Neural progenitor cell (in vitro differentiated cells): ENCODE data around the gene DNAH10. TPM values are rescaled to one million over a fixed set of nuclear protein-coding genes. Genes with fewer than 3 reads are reported as not detected.

Source experiments
- DNase-seq: peaks from one replicate; pipeline ENCODE4 v3.0.0-alpha.2; 2016; ENCODE audit warnings: low spot score
- H2AFZ ChIP-seq: fragments of 200-600 bp; sonication (generic); replicated peaks from 2 replicates; pipeline ENCODE4 v1.6.1; 2016; ENCODE audit warnings: antibody characterized with exemption
- H3F3A ChIP-seq: fragments of 200-600 bp; sonication (generic); 2 replicates; pipeline ENCODE4 v1.6.1; 2016; ENCODE audit warnings: antibody characterized with exemption, low read depth
- H3K27ac ChIP-seq: fragments of 200-600 bp; sonication (generic); 2 replicates; pipeline ENCODE4 v1.5.1; 2016; ENCODE audit warnings: mild to moderate bottlenecking
- H3K27me3 ChIP-seq: fragments of 200-600 bp; sonication (generic); 2 replicates; pipeline ENCODE4 v1.6.1; 2016; ENCODE audit warnings: mild to moderate bottlenecking, moderate library complexity
- H3K36me3 ChIP-seq: fragments of 200-600 bp; sonication (generic); 2 replicates; pipeline ENCODE4 v1.5.1; 2016
- H3K4me1 ChIP-seq: fragments of 200-600 bp; sonication (generic); 2 replicates; pipeline ENCODE4 v1.6.1; 2016; ENCODE audit warnings: mixed run types
- H3K4me2 ChIP-seq: fragments of 200-600 bp; sonication (generic); 2 replicates; pipeline ENCODE4 v1.6.1; 2016
- H3K4me3 ChIP-seq: fragments of 200-600 bp; sonication (generic); 2 replicates; pipeline ENCODE4 v1.5.1; 2016
- H3K79me2 ChIP-seq: fragments of 200-600 bp; sonication (generic); 2 replicates; pipeline ENCODE4 v1.6.1; 2016; ENCODE audit warnings: low read depth
- H3K9ac ChIP-seq: fragments of 200-600 bp; sonication (generic); 2 replicates; pipeline ENCODE4 v1.6.1; 2016
- H3K9me3 ChIP-seq: fragments of 200-600 bp; sonication (generic); 2 replicates; pipeline ENCODE4 v1.5.1; 2016; ENCODE audit warnings: low read depth
- H4K20me1 ChIP-seq: fragments of 200-600 bp; sonication (generic); 2 replicates; pipeline ENCODE4 v1.6.1; 2016; ENCODE audit warnings: low read depth
- H3K27ac Mint-ChIP-seq: 3 replicates; pipeline ENCODE4 v1.8.0; 2021; ENCODE audit warnings: mixed read lengths
- H3K27me3 Mint-ChIP-seq: 2 replicates; pipeline ENCODE4 v1.8.0; 2022; ENCODE audit warnings: low read depth, mild to moderate bottlenecking, inconsistent platforms, moderate library complexity, mixed read lengths; ENCODE audit not compliant: insufficient read depth
- H3K36me3 Mint-ChIP-seq: 3 replicates; pipeline ENCODE4 v1.8.0; 2021; ENCODE audit warnings: mixed read lengths
- H3K4me1 Mint-ChIP-seq: 3 replicates; pipeline ENCODE4 v1.8.0; 2021; ENCODE audit warnings: mixed read lengths
- H3K4me3 Mint-ChIP-seq: 3 replicates; pipeline ENCODE4 v1.8.0; 2021; ENCODE audit warnings: mild to moderate bottlenecking, moderate library complexity, mixed read lengths
- H3K9me3 Mint-ChIP-seq: 3 replicates; pipeline ENCODE4 v1.8.0; 2020; ENCODE audit warnings: mixed read lengths
- CTCF ChIP-seq: fragments of 200-600 bp; sonication (generic); IDR thresholded peaks from 2 replicates; pipeline ENCODE4 v1.5.1; 2017; ENCODE audit warnings: antibody characterized with exemption, mild to moderate bottlenecking
- EZH2 ChIP-seq: fragments of 200-600 bp; sonication (generic); IDR thresholded peaks from 2 replicates; pipeline ENCODE4 v1.6.1; 2017; ENCODE audit warnings: antibody characterized with exemption, mild to moderate bottlenecking, moderate library complexity
- EZH2phosphoT487 ChIP-seq: fragments of 200-600 bp; sonication (generic); IDR thresholded peaks from 2 replicates; pipeline ENCODE4 v1.6.1; 2017; ENCODE audit warnings: antibody characterized with exemption
- total RNA-seq: library from RNA; depleted of rRNA; stranded (reverse); fragments of >200 nt; gene quantifications from 2 replicates; pipeline ENCODE4 v1.2.3, GENCODE V29; 2015; ENCODE audit warnings: low replicate concordance

DNAH10 gene
- total RNA-seq, 1 donor from 2014 or later = 0.26 TPM

- Histone ChIP-seq H4K20me1 (no peaks in the 10 kb centered on the region), H3K9ac (no peak overlapping the region), H3K9me3 (no peaks in the 10 kb centered on the region), H3K27me3 (peaks cover 27% of the 10 kb centered on the region), H2AFZ (no peak overlapping the region), H3K79me2 (no peaks in the 10 kb centered on the region), H3K36me3 (no peaks in the 10 kb centered on the region), H3K4me3 (no peak overlapping the region), H3F3A (no peaks in the 10 kb centered on the region), H3K27ac (no peak overlapping the region), H3K4me1 (no peaks in the 10 kb centered on the region), H3K4me2 (no peak overlapping the region)
- Mint-ChIP-seq H3K4me1 (no peaks in the 10 kb centered on the region), H3K36me3 (no peaks in the 10 kb centered on the region), H3K9me3 (no peaks in the 10 kb centered on the region), H3K27me3 (no peaks in the 10 kb centered on the region), H3K4me3 (no peak overlapping the region), H3K27ac (no peak overlapping the region)
- DNase-seq = no peak
- TF ChIP-seq EZH2phosphoT487 = no peak
- no peak for TF ChIP-seq CTCF
- no peak for TF ChIP-seq EZH2
Measured at GRCh38 chr12:123854232-123854631, 92.1 kb downstream of the DNAH10 start.

GRCh38 chr12:123854918-123855317, 92.8 kb downstream of the DNAH10 start:
- Mint-ChIP-seq H3K27me3 (no peaks in the 10 kb centered on the region), H3K9me3 (no peaks in the 10 kb centered on the region), H3K27ac (no peak overlapping the region), H3K36me3 (no peaks in the 10 kb centered on the region), H3K4me1 (no peaks in the 10 kb centered on the region), H3K4me3 (no peak overlapping the region)
- peak; percentile 23 for DNase-seq
- Histone ChIP-seq H3K27me3 (peaks cover 26% of the 10 kb centered on the region), H3K4me2 (no peak overlapping the region), H3K27ac (no peak overlapping the region), H4K20me1 (no peaks in the 10 kb centered on the region), H3K9ac (no peak overlapping the region), H3K4me3 (no peak overlapping the region), H3K36me3 (no peaks in the 10 kb centered on the region), H3K9me3 (no peaks in the 10 kb centered on the region), H3K4me1 (no peaks in the 10 kb centered on the region), H3F3A (no peaks in the 10 kb centered on the region), H3K79me2 (no peaks in the 10 kb centered on the region), H2AFZ (no peak overlapping the region)
- no peak for TF ChIP-seq EZH2phosphoT487
- no peak for TF ChIP-seq CTCF
- no peak for TF ChIP-seq EZH2

GRCh38 chr12:123856681-123857080, 94.6 kb downstream of the DNAH10 start:
- H3K4me2 ChIP-seq = no peak overlapping the region
- Mint-ChIP-seq H3K9me3 (no peaks in the 10 kb centered on the region), H3K27ac (no peak overlapping the region), H3K4me3 (no peak overlapping the region), H3K4me1 (no peaks in the 10 kb centered on the region), H3K36me3 (no peaks in the 10 kb centered on the region), H3K27me3 (no peaks in the 10 kb centered on the region)
- no peak for DNase-seq
- peaks cover 21% of the 10 kb centered on the region for H3K27me3 ChIP-seq
- no peak overlapping the region for H3K9ac ChIP-seq
- H4K20me1 ChIP-seq = no peaks in the 10 kb centered on the region
- H3K27ac ChIP-seq = no peak overlapping the region
- no peaks in the 10 kb centered on the region for H3F3A ChIP-seq
- no peak overlapping the region for H2AFZ ChIP-seq
- no peaks in the 10 kb centered on the region for H3K36me3 ChIP-seq
- H3K4me1 ChIP-seq = no peaks in the 10 kb centered on the region
- no peak for TF ChIP-seq EZH2
- TF ChIP-seq EZH2phosphoT487 = no peak
- no peak for TF ChIP-seq CTCF
- H3K79me2 ChIP-seq = no peaks in the 10 kb centered on the region
- no peak overlapping the region for H3K4me3 ChIP-seq
- no peaks in the 10 kb centered on the region for H3K9me3 ChIP-seq
